IPS DF 19.7 (cell line): ENCODE measurements around the gene GTF2F1.
"Not testable (repeated sequence)": the region's sequence is repeated elsewhere in the genome, so short reads cannot be mapped to it uniquely, and the experiment has no call there.

Experiments used
- DNase-seq: peaks from one replicate; pipeline ENCODE4 v3.0.0-alpha.2; 2013; ENCODE audit warnings: low read depth, low spot score

The GTF2F1 gene

DNA sequence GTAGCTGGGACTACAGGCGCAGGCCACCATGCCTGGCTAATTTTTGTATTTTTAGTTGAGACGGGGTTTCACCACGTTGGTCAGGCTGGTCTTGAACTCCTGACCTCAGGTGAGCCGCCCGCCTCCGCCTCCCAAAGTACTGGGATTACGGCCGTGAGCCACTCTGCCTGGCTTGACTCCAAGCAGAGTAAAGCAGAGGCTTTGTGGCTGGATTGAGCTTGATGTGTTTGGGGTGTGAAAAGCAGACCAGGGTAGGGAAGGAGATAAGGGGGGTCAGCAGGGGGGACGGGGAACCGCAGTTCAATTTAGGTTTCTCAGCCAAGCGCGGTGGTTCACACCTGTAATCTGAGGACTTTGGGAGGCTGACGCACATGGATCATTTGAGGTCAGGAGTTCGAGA, 35.8 kb downstream of the GTF2F1 start:
- DNase-seq: no peak

DNA sequence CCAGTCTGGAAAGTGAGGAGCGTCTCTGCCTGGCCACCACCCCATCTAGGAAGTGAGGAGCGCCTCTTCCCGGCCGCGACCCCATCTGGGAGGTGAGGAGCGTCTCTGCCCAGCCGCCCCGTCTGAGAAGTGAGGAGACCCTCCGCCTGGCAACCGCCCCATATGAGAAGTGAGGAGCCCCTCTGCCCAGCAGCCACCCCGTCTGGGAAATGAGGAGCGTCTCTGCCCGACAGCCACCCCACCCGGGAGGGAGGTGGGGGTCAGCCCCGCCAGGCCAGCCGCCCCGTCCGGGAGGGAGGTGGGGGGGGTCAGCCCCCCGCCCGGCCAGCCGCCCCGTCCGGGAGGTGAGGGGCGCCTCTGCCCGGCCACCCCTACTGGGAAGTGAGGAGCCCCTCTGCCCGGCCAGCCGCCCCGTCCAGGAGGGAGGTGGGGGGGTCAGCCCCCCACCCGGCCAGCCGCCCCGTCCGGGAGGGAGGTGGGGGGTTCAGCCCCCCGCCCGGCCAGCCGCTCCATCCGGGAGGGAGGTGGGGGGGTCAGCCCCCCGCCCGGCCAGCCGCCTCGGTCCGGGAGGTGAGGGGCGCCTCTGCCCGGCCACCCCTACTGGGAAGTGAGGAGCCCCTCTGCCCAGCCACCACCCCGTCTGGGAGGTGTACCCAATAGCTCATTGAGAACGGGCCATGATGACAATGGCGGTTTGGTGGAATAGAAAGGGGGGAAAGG, 37.5 kb downstream of the GTF2F1 start:
- DNase-seq: not testable (repeated sequence)

DNA sequence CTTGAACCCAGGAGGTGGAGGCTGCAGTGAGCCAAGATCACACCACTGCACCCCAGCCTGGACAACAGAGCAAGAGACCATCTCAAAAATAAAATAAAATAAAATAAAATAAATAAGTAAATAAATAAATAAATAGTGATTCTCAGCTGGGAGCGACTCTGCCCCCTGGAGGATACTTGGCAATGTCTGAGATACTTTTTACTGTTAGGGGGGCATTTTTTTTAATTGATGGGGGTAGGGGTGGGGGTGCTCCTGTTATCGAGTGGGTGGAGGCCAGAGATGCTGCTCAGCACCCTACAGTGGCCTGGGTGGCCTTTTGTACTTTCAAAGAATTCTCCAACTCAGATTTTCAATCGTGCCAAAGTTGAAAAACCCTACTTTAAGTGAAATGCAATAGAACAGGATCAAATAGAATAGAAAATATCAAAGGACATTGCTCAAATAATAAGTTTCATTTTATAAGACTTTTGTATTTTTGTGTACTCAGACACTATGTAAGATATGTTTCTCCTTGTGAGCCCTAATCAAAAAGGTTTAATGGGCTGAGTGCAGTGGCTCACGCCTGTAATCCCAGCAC, 38.8 kb downstream of the GTF2F1 start:
- no peak for DNase-seq

DNA sequence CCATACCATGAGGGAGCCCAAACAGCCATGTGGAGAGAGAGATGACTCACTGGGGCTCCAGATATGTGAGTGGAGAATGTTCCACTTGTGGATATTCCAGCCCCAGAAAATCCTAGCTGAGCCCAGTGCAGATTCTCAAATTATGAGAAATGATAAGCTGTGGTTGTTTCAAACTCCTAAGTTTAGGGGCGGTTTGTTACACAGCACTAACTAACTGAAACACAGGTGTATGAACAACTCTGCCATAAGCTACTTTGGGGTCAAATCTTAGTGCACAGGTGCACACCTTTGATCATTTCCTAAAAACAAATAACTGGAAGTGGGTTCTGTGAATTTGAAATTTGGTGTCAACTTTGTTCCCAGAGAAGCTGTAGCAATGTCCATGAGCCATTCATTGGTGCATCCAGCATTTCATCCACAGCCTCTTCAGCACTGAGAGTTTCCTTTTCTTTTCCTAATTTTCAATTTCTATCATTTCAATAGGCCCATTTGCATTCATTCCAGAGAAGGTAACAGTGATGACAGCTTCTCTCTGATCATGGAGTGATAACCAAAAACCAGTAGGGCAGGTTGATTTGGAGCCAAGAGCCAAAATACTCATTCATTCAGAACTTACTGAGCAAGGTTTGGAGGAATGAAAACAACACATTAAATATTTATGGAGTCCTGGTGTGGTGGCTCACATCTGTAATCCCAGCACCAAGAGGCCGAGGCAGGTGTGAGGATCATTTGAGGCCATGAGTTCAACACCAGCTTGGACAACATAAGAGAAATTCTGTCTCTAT, 40.4 kb downstream of the GTF2F1 start:
- DNase-seq: no peak

DNA sequence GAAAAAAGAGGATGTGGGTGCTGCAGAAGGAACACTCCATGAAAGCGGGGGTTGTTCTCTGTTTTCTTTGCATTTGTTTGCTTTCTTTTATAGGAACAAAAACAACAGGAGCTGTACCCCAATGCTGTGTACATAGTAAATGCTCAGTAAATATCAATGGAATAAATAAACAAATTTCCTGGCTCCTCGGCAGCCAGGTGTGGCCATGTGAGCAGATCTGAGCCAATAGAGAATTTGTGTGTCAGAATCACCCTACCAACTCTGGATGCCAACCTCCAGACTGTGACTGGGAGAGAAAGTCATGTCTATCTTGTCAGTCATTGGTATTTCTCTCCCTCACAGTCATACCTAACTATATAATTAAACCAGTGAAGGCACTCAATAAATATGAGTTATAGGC, 42.3 kb downstream of the GTF2F1 start:
- no peak for DNase-seq

DNA sequence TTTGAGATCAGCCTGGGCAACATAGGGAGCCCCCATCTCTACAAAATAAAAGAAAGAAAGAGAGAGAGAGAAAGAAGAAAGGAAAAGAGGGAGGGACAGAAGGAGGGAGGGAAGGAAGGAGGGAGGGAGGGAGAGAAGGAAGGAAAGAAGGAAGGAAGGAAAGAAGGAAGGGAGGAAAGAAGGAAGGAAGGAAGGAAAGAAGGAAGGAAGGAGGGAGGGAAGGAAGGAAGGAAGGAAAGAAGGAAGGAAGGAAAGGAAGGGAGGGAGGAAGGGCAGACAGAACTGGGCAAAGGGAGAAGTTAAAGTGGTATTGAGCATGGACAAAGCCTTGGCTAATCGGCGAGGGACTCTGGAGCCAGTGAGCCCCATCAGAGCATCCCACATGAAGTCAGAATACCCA, 43.7 kb downstream of the GTF2F1 start:
- not testable (repeated sequence) for DNase-seq

DNA sequence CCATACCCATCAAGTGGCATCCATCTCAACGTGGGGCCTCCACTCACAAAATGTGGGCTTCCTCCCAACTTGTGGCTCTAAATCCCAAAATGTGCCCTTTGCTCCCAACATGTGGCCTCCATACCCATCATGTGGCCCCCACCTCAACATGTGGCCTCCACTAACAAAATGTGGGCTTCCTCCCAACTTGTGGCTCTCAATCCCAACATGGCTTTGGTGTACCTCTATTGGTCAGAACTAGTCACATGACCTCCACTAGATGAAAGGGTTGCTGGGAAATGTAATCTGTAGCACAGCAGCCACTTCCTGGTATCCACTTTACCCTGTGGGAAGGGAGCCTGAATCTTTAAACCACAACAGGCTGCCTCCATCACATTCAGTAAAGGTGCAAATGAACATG, 49.5 kb downstream of the GTF2F1 start:
- DNase-seq: no peak

DNA sequence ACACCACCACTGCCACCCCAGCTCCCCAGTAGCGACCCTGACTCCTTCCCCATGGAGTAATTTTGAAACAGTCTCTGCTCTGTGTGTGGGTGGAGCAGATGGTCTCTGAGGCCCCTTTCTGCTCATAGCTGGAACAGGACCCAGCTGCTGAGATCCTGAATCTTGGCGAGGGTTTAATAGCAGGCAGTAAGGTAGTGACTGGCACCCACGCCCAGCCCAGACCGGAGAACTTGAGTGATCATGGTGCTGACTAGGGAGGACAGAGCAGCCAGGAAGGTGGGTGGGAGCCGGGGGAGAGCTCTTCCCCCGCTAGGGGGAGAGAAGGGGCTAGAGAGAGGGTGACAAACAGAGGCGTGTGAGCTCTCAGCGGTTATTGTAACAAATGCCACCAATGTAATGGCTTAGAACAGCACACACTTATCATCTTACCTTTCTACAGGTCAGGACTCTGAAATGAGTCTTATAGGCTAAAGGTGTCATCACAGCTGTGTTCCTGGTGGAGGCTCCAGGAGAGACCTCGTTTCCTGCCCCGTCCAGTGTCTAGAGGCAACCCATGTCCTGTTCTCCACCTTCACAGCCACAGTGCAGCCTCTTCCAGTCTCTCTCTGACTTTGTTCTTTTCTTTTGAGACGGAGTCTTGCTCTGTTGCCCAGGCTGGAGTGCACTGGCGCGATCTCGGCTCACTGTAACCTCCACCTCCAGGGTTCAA, 52.3 kb downstream of the GTF2F1 start:
- no peak for DNase-seq

DNA sequence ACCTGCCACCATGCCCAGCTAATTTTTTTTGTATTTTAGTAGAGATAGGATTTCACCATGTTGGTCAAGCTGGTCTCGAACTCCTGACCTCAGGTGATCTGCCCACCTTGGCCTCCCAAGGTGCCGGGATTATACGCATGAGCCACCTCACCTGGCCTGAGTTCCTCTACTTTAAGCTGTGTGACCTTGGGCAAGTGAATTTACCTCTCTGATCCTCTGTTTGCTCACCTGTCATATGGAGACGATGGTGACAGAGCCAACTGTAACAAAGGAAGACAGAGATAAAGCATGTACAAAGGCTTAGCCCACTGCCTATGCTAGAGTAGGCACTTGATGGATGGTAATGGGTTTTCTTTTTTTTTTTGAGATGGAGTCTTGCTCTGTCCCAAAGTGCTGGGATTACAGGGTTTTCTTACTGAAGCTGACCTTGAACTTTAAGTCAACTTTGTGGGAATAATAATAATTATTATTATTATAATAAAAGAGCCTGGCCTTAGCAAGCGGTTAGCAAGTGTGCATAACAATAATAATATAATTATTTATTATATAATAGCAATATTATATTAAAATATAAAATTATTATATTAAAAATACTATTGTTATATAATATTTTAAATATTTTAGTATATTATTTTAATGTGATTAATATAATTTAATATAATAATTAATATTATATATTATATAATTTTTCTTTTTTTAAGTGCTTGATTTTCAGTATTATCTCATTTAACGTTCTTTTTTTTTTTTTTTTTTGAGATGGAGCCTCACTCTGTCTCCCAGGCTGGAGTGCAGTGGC, 58.3 kb downstream of the GTF2F1 start:
- no peak for DNase-seq

DNA sequence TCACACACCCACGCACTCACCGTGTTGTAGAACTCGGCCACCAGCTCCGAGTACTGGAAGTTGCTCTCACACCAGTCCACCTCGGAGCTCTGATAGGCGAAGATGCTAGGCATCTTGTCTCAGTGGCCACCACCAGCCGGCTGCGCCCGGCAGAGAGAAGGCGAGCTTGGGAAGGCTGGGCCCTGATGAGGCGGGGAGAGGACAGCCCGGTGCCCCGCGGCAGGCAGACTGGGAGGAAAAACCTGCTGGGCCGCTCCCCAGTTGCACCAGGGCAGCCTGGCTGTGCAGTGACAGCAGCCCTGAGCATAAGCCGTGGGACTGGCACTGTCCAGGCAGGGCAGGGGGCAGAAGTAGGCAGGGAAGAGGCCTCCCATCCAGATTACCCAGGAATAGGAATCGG, 59.5 kb downstream of the GTF2F1 start, which contains the start of gene ACER1:
Gene ACER1 (minus strand): TSS at position 174 of the 400 bp plus-strand sequence. CDS start 61 bp downstream, at position 113.
- DNase-seq: no peak
